Mesendoderm (in vitro differentiated cells): ENCODE measurements around the gene SGCG.
A peak's percentile ranks its signal among the peaks of the same experiment; 100 is the strongest.

Experiments
- DNase-seq: peaks from one replicate; pipeline ENCODE4 v3.0.0; 2013
- H2AK5ac ChIP-seq: 2 replicates; pipeline ENCODE4 v1.6.1; 2013; ENCODE audit warnings: low read length, inconsistent platforms
- H2BK120ac ChIP-seq: 2 replicates; pipeline ENCODE4 v1.6.1; 2013; ENCODE audit warnings: low read depth, mild to moderate bottlenecking, low read length, moderate library complexity, mixed read lengths
- H2BK15ac ChIP-seq: replicated peaks from 2 replicates; pipeline ENCODE4 v1.6.1; 2013; ENCODE audit warnings: low read depth, mild to moderate bottlenecking, moderate library complexity
- H2BK5ac ChIP-seq: 2 replicates; pipeline ENCODE4 v1.6.1; 2013; ENCODE audit warnings: low read length, inconsistent platforms
- H3K18ac ChIP-seq: 2 replicates; pipeline ENCODE4 v1.6.1; 2013; ENCODE audit warnings: mild to moderate bottlenecking, low read length, mixed read lengths
- H3K23ac ChIP-seq: one replicate; pipeline ENCODE4 v1.6.1; 2013; ENCODE audit warnings: low read length
- H3K27ac ChIP-seq: 2 replicates; pipeline ENCODE4 v1.5.1; 2013; ENCODE audit warnings: low read depth, mild to moderate bottlenecking, inconsistent platforms, low read length, moderate library complexity
- H3K27me3 ChIP-seq: 2 replicates; pipeline ENCODE4 v1.6.1; 2013; ENCODE audit warnings: low read length, control low read depth, mild to moderate bottlenecking, inconsistent platforms; ENCODE audit not compliant: insufficient read depth, poor library complexity
- H3K36me3 ChIP-seq: 2 replicates; pipeline ENCODE4 v1.6.1; 2013; ENCODE audit warnings: low read length, inconsistent platforms; ENCODE audit not compliant: control insufficient read depth, insufficient read depth
- H3K4ac ChIP-seq: one replicate; pipeline ENCODE4 v1.6.1; 2013; ENCODE audit warnings: low read depth, mild to moderate bottlenecking, low read length, moderate library complexity
- H3K4me1 ChIP-seq: 2 replicates; pipeline ENCODE4 v1.6.1; 2013; ENCODE audit warnings: low read depth, low read length, inconsistent platforms; ENCODE audit not compliant: control insufficient read depth
- H3K4me2 ChIP-seq: 2 replicates; pipeline ENCODE4 v1.6.1; 2013; ENCODE audit warnings: low read length
- H3K4me3 ChIP-seq: 2 replicates; pipeline ENCODE4 v1.5.1; 2013; ENCODE audit warnings: mild to moderate bottlenecking, low read length
- H3K56ac ChIP-seq: one replicate; pipeline ENCODE4 v1.6.1; 2013; ENCODE audit warnings: low read length
- H3K79me1 ChIP-seq: 2 replicates; pipeline ENCODE4 v1.6.1; 2013; ENCODE audit warnings: low read length, inconsistent platforms
- H3K79me2 ChIP-seq: 2 replicates; pipeline ENCODE4 v1.6.1; 2013; ENCODE audit warnings: mild to moderate bottlenecking, low read length; ENCODE audit not compliant: control insufficient read depth, insufficient read depth
- H3K9ac ChIP-seq: 2 replicates; pipeline ENCODE4 v1.6.1; 2013; ENCODE audit warnings: low read length, inconsistent platforms
- H4K5ac ChIP-seq: one replicate; pipeline ENCODE4 v1.6.1; 2013; ENCODE audit warnings: low read length
- H4K8ac ChIP-seq: one replicate; pipeline ENCODE4 v1.6.1; 2013; ENCODE audit warnings: low read depth, mild to moderate bottlenecking, control low read depth, low read length, moderate library complexity
- WGBS: extraction: QIAGEN DNeasy Blood & Tissue Kit; methylation state at CpG from one replicate; pipeline ENCODE4 v1.1.7; 2013; ENCODE audit warnings: low lambda C conversion rate, missing lambda C conversion rate; ENCODE audit not compliant: insufficient coverage; ENCODE audit errors: extremely low coverage; 5-methylcytosine and 5-hydroxymethylcytosine counted together

The SGCG gene

GRCh38 chr13:23321535-23322241 lies 140.9 kb downstream of the SGCG start:
- H4K8ac ChIP-seq, result no peak overlapping the region
- H4K5ac ChIP-seq, result no peak overlapping the region
- H3K18ac ChIP-seq, result no peak overlapping the region
- no CpG with 5 or more reads among the region's 6 CpGs for WGBS
- H3K9ac ChIP-seq, result no peak overlapping the region
- no peak overlapping the region for H2BK5ac ChIP-seq
- no peak overlapping the region for H2AK5ac ChIP-seq
- H2BK120ac ChIP-seq, result no peak overlapping the region
- DNase-seq, result no peak
- no peak overlapping the region for H2BK15ac ChIP-seq
- no peak overlapping the region for H3K27ac ChIP-seq
- H3K56ac ChIP-seq, result no peak overlapping the region
- H3K4ac ChIP-seq, result no peak overlapping the region
- H3K79me2 ChIP-seq, result no peaks in the 10 kb centered on the region
- H3K4me3 ChIP-seq, result no peak overlapping the region
- no peaks in the 10 kb centered on the region for H3K4me1 ChIP-seq
- no peak overlapping the region for H3K23ac ChIP-seq
- H3K79me1 ChIP-seq, result no peaks in the 10 kb centered on the region
- no peaks in the 10 kb centered on the region for H3K27me3 ChIP-seq
- H3K36me3 ChIP-seq, result no peaks in the 10 kb centered on the region
- H3K4me2 ChIP-seq, result no peak overlapping the region

GRCh38 chr13:23322353-23323336 lies 141.9 kb downstream of the SGCG start:
- no peaks in the 10 kb centered on the region for H3K79me2 ChIP-seq
- no peaks in the 10 kb centered on the region for H3K27me3 ChIP-seq
- no peak overlapping the region for H4K8ac ChIP-seq
- H3K23ac ChIP-seq, result no peak overlapping the region
- no peaks in the 10 kb centered on the region for H3K36me3 ChIP-seq
- no peak overlapping the region for H3K9ac ChIP-seq
- no peak overlapping the region for H3K4me3 ChIP-seq
- no peak overlapping the region for H2BK5ac ChIP-seq
- no peak overlapping the region for H3K4me2 ChIP-seq
- no CpG with 5 or more reads among the region's 19 CpGs for WGBS
- H3K4ac ChIP-seq, result no peak overlapping the region
- no peak overlapping the region for H4K5ac ChIP-seq
- no peak for DNase-seq
- no peak overlapping the region for H2BK15ac ChIP-seq
- no peak overlapping the region for H3K56ac ChIP-seq
- no peaks in the 10 kb centered on the region for H3K79me1 ChIP-seq
- H2BK120ac ChIP-seq, result no peak overlapping the region
- H3K4me1 ChIP-seq, result no peaks in the 10 kb centered on the region
- H2AK5ac ChIP-seq, result no peak overlapping the region
- no peak overlapping the region for H3K27ac ChIP-seq
- no peak overlapping the region for H3K18ac ChIP-seq

GRCh38 chr13:23323946-23324709 lies 143.3 kb downstream of the SGCG start:
- H2AK5ac ChIP-seq, result no peak overlapping the region
- no peak overlapping the region for H4K5ac ChIP-seq
- H3K56ac ChIP-seq, result no peak overlapping the region
- no peaks in the 10 kb centered on the region for H3K79me1 ChIP-seq
- no peak overlapping the region for H3K23ac ChIP-seq
- no peak overlapping the region for H3K4me2 ChIP-seq
- H3K18ac ChIP-seq, result no peak overlapping the region
- no peak overlapping the region for H4K8ac ChIP-seq
- H3K27ac ChIP-seq, result no peak overlapping the region
- peak; percentile 3 for DNase-seq
- no peak overlapping the region for H3K4me3 ChIP-seq
- H3K4me1 ChIP-seq, result no peaks in the 10 kb centered on the region
- no peak overlapping the region for H3K4ac ChIP-seq
- no peak overlapping the region for H2BK120ac ChIP-seq
- H2BK15ac ChIP-seq, result no peak overlapping the region
- H2BK5ac ChIP-seq, result no peak overlapping the region
- H3K36me3 ChIP-seq, result no peaks in the 10 kb centered on the region
- no peaks in the 10 kb centered on the region for H3K79me2 ChIP-seq
- H3K9ac ChIP-seq, result no peak overlapping the region
- H3K27me3 ChIP-seq, result no peaks in the 10 kb centered on the region
- WGBS, result no CpG with 5 or more reads among the region's 17 CpGs

GRCh38 chr13:23325191-23325590 lies 144.4 kb downstream of the SGCG start:
- no peak overlapping the region for H3K4me3 ChIP-seq
- H3K79me2 ChIP-seq, result no peaks in the 10 kb centered on the region
- H4K8ac ChIP-seq, result no peak overlapping the region
- DNase-seq, result no peak
- no peaks in the 10 kb centered on the region for H3K36me3 ChIP-seq
- H3K79me1 ChIP-seq, result no peaks in the 10 kb centered on the region
- H3K56ac ChIP-seq, result no peak overlapping the region
- no peaks in the 10 kb centered on the region for H3K27me3 ChIP-seq
- H3K4me2 ChIP-seq, result no peak overlapping the region
- H2AK5ac ChIP-seq, result no peak overlapping the region
- no peak overlapping the region for H2BK120ac ChIP-seq
- H2BK5ac ChIP-seq, result no peak overlapping the region
- H3K9ac ChIP-seq, result no peak overlapping the region
- no peaks in the 10 kb centered on the region for H3K4me1 ChIP-seq
- no peak overlapping the region for H3K27ac ChIP-seq
- WGBS, result no CpG with 5 or more reads among the region's 2 CpGs
- H2BK15ac ChIP-seq, result no peak overlapping the region
- no peak overlapping the region for H4K5ac ChIP-seq
- H3K23ac ChIP-seq, result no peak overlapping the region
- no peak overlapping the region for H3K18ac ChIP-seq
- H3K4ac ChIP-seq, result no peak overlapping the region

GRCh38 chr13:23330356-23330755 lies 149.6 kb downstream of the SGCG start:
- H3K18ac ChIP-seq, result no peak overlapping the region
- no peak overlapping the region for H3K4ac ChIP-seq
- H3K56ac ChIP-seq, result no peak overlapping the region
- H2BK15ac ChIP-seq, result no peak overlapping the region
- no peaks in the 10 kb centered on the region for H3K79me2 ChIP-seq
- no peak for DNase-seq
- no peak overlapping the region for H3K23ac ChIP-seq
- H3K36me3 ChIP-seq, result no peaks in the 10 kb centered on the region
- WGBS, result no CpG with 5 or more reads among the region's 6 CpGs
- no peak overlapping the region for H3K27ac ChIP-seq
- no peak overlapping the region for H3K4me3 ChIP-seq
- H3K9ac ChIP-seq, result no peak overlapping the region
- no peaks in the 10 kb centered on the region for H3K79me1 ChIP-seq
- H2BK120ac ChIP-seq, result no peak overlapping the region
- H4K5ac ChIP-seq, result no peak overlapping the region
- H2BK5ac ChIP-seq, result no peak overlapping the region
- no peak overlapping the region for H2AK5ac ChIP-seq
- H3K4me1 ChIP-seq, result no peaks in the 10 kb centered on the region
- H3K27me3 ChIP-seq, result no peaks in the 10 kb centered on the region
- no peak overlapping the region for H4K8ac ChIP-seq
- H3K4me2 ChIP-seq, result no peak overlapping the region
